Hindlimb muscle (tissue), 1 donor: ENCODE measurements around the gene TAF3. TPM values are rescaled to one million over a fixed set of nuclear protein-coding genes. Genes with fewer than 3 reads are reported as not detected.

Experiments used
- DNase-seq: peaks from one replicate; pipeline ENCODE4 v3.0.0-alpha.2; 2013
- polyA plus RNA-seq: library from polyadenylated mRNA; unstranded; fragments of 120-200 nt; gene quantifications from one replicate; pipeline ENCODE4 v1.2.1, GENCODE V29; 2013; ENCODE audit not compliant: insufficient read length

Gene TAF3
- polyA plus RNA-seq, 1 donor = 6.3 TPM

GRCh38 chr10:7887174-7887816, 69.0 kb downstream of the TAF3 start:
- DNase-seq = no peak

- no peak for DNase-seq
Measured at GRCh38 chr10:7889947-7890542, 71.7 kb downstream of the TAF3 start.

GRCh38 chr10:7890781-7891180, 72.5 kb downstream of the TAF3 start:
- no peak for DNase-seq

GRCh38 chr10:7891634-7892033, 73.3 kb downstream of the TAF3 start:
- no peak for DNase-seq

GRCh38 chr10:7892146-7892545, 73.8 kb downstream of the TAF3 start:
- DNase-seq = no peak

- no peak for DNase-seq
Measured at GRCh38 chr10:7895699-7896090, 77.4 kb downstream of the TAF3 start.

- no peak for DNase-seq
Measured at GRCh38 chr10:7896297-7896696, 78.0 kb downstream of the TAF3 start.

GRCh38 chr10:7901256-7901655, 83.0 kb downstream of the TAF3 start:
- no peak for DNase-seq

GRCh38 chr10:7902413-7902812, 84.1 kb downstream of the TAF3 start:
- no peak for DNase-seq

GRCh38 chr10:7903851-7904250, 85.5 kb downstream of the TAF3 start:
- DNase-seq = no peak

GRCh38 chr10:7906128-7906527, 87.8 kb downstream of the TAF3 start:
- DNase-seq = no peak

- DNase-seq = no peak
Measured at GRCh38 chr10:7908541-7909210, 90.4 kb downstream of the TAF3 start.

GRCh38 chr10:7913126-7913872, 95.0 kb downstream of the TAF3 start:
- DNase-seq = no peak

- no peak for DNase-seq
Measured at GRCh38 chr10:7915923-7916536, 97.7 kb downstream of the TAF3 start.

- DNase-seq = no peak
Measured at GRCh38 chr10:7917736-7918135, 99.4 kb downstream of the TAF3 start.

- DNase-seq = no peak
Measured at GRCh38 chr10:7922707-7923106, 104.4 kb downstream of the TAF3 start.

- DNase-seq = no peak
Measured at GRCh38 chr10:7928536-7928935, 110.2 kb downstream of the TAF3 start.

- DNase-seq = no peak
Measured at GRCh38 chr10:7932301-7933036, 114.2 kb downstream of the TAF3 start.

GRCh38 chr10:7933262-7933661, 115.0 kb downstream of the TAF3 start:
- no peak for DNase-seq

GRCh38 chr10:7933757-7934156, 115.5 kb downstream of the TAF3 start:
- no peak for DNase-seq

- no peak for DNase-seq
Measured at GRCh38 chr10:7937315-7937945, 119.1 kb downstream of the TAF3 start.

GRCh38 chr10:7941576-7941975, 123.3 kb downstream of the TAF3 start:
- DNase-seq = no peak
